ENCODE measurements around the gene RNF125. TPM values are rescaled to one million over a fixed set of nuclear protein-coding genes. Genes with fewer than 3 reads are reported as not detected.

The RNF125 gene
- total and polyA plus RNA-seq, 10 donors, result 1.8 to 12.9 (median 9.1) TPM

DNA sequence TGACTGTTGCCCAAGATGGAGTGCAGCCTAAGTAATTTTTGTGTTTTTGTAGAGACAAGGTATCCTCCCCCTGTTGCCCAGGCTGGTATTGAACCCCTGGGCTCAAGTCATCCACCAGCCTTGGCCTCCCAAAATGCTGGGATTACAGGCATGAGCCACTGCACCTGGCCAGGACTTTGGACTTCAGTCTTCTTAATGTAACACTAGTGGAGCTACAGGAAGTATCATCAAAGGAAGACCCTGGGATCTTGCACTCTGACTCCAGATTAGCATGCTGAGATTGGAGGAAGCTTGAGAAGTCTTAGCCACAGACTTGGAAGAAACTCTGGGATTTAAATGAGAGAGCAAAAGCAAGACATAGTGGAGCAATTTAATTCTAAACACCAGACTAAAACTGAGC lies 37.8 kb upstream of the RNF125 start:
- DNase-seq, result no peak
- no peaks in the 10 kb centered on the region for H3K27me3 ChIP-seq (replicated peaks in 1 of 7)
- no peak overlapping the region for H3K27ac ChIP-seq
- H3K4me1 ChIP-seq, result peaks cover 0 to 8% (median 0%) of the 10 kb centered on the region in 6 donors
- TF ChIP-seq, protein P1, sequence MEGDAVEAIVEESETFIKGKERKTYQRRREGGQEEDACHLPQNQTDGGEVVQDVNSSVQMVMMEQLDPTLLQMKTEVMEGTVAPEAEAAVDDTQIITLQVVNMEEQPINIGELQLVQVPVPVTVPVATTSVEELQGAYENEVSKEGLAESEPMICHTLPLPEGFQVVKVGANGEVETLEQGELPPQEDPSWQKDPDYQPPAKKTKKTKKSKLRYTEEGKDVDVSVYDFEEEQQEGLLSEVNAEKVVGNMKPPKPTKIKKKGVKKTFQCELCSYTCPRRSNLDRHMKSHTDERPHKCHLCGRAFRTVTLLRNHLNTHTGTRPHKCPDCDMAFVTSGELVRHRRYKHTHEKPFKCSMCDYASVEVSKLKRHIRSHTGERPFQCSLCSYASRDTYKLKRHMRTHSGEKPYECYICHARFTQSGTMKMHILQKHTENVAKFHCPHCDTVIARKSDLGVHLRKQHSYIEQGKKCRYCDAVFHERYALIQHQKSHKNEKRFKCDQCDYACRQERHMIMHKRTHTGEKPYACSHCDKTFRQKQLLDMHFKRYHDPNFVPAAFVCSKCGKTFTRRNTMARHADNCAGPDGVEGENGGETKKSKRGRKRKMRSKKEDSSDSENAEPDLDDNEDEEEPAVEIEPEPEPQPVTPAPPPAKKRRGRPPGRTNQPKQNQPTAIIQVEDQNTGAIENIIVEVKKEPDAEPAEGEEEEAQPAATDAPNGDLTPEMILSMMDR (IDR thresholded peaks at IDR 0.05 in 8 of 11, conservative IDR thresholded peaks at IDR 0.05 in 3 of 11), result no peak
- TF ChIP-seq POLR2A (IDR thresholded peaks at IDR 0.05), result no peak
- no peak for TF ChIP-seq POLR2AphosphoS5 (IDR thresholded peaks at IDR 0.05)
- no peaks in the 10 kb centered on the region for H3K36me3 ChIP-seq
- H3K9me3 ChIP-seq, result peaks cover 0 to 23% (median 16%) of the 10 kb centered on the region in 8 donors
- intact Hi-C loops (cut with DNase I; ENCODE audit: low total_unique reads), result no loop called here
- no peak overlapping the region for H3K4me3 ChIP-seq

DNA sequence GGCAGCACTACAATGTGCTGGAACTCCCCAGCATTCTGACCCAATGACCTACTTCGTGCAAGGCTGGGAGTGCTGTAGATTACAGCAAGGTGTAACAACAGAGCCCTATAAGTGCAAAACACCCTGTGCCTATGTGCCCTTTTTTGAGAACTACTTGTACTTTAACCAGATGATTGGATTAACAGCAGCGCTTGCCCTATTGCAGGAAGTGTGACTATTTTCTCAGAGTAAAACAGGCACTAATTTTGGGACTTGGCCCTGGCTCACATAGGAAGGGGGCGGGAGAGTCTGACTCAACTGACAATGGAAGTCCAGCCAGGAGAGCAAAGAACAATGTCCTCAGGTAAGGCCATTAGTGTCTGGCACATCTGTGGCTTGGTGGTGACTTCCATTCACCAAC lies 35.6 kb upstream of the RNF125 start:
- H3K36me3 ChIP-seq, result no peaks in the 10 kb centered on the region
- WGBS, 5 donors, result 66 to 93% (median 88%) methylated on average over 3 of the region's 3 CpGs
- peaks cover 0 to 17% (median 12%) of the 10 kb centered on the region in 8 donors for H3K9me3 ChIP-seq
- DNase-seq, result no peak
- intact Hi-C loops (cut with DNase I; ENCODE audit: low total_unique reads), result no loop called here
- TF ChIP-seq, protein P1 (IDR thresholded peaks at IDR 0.05 in 8 of 11, conservative IDR thresholded peaks at IDR 0.05 in 3 of 11), result no peak
- TF ChIP-seq POLR2AphosphoS5 (IDR thresholded peaks at IDR 0.05) (no peak), POLR2A (IDR thresholded peaks at IDR 0.05) (no peak)
- H3K27me3 ChIP-seq (replicated peaks in 1 of 7), result no peaks in the 10 kb centered on the region
- H3K4me1 ChIP-seq, result peaks cover 0 to 8% (median 0%) of the 10 kb centered on the region in 6 donors
- no peak overlapping the region for H3K27ac ChIP-seq
- no peak overlapping the region for H3K4me3 ChIP-seq

DNA sequence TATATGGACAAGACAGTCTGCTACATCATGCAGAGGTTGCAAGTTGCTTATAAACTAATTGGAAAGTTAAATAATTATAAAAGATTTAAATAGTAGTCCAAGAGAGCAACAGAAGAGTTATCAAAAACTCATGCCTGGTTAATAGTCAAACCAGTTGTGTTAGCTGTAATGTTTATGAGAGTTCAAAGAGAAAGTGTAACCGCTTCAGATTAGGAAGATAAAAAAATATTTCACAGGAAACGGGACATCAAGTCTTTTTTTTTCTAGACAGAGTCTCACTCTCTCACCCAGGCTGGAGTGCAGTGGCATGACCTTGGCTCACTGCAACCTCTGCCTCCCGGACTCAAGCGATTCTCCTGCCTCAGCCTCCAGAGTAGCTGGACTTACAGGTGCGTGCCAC lies 34.6 kb upstream of the RNF125 start:
- intact Hi-C loops (cut with DNase I; ENCODE audit: low total_unique reads), result no loop called here
- 61 to 75% (median 65%) methylated on average over 5 of the region's 5 CpGs for WGBS, 5 donors

DNA sequence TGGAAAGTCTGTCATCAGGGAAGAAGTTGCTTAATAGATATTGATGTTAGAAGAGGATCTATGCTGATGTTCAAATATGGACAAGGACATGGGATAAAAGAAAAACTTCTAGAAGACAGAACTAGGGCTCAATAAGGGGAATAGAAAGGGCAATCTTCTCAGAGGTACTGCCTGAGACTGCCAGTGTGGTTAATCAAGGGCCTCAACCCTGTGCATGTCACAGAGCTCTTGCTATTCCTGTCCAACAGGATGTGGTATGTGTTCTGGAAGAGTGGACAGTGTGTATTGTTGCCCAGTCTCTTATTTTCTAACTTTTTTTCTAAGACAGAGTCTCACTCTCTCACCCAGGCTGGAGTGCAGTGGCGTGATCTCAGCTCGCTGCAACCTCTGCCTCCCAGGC lies 27.8 kb upstream of the RNF125 start:
- intact Hi-C loops (cut with DNase I; ENCODE audit: low total_unique reads), result no loop called here
- no peak for TF ChIP-seq POLR2AphosphoS5 (IDR thresholded peaks at IDR 0.05)
- no peak for TF ChIP-seq POLR2A (IDR thresholded peaks at IDR 0.05)
- TF ChIP-seq, protein P1 (IDR thresholded peaks at IDR 0.05 in 8 of 11, conservative IDR thresholded peaks at IDR 0.05 in 3 of 11), result no peak

More for the DNA sequence above, 34.6 kb upstream of the RNF125 start:
- Histone ChIP-seq H3K27me3 (replicated peaks in 1 of 7) (no peaks in the 10 kb centered on the region), H3K4me3 (no peak overlapping the region), H3K4me1 (peaks cover 0 to 8% (median 0%) of the 10 kb centered on the region in 6 donors), H3K9me3 (peaks cover 0 to 8% (median 3%) of the 10 kb centered on the region in 8 donors), H3K27ac (no peak overlapping the region), H3K36me3 (no peaks in the 10 kb centered on the region)
- TF ChIP-seq, protein P1 (IDR thresholded peaks at IDR 0.05 in 8 of 11, conservative IDR thresholded peaks at IDR 0.05 in 3 of 11), result no peak
- TF ChIP-seq POLR2AphosphoS5 (IDR thresholded peaks at IDR 0.05) (no peak), POLR2A (IDR thresholded peaks at IDR 0.05) (no peak)
- no peak for DNase-seq

More for the DNA sequence above, 27.8 kb upstream of the RNF125 start:
- Histone ChIP-seq H3K27ac (no peak overlapping the region), H3K27me3 (replicated peaks in 1 of 7) (no peaks in the 10 kb centered on the region), H3K4me3 (no peak overlapping the region), H3K9me3 (no peaks in the 10 kb centered on the region), H3K4me1 (peaks cover 0 to 15% (median 0%) of the 10 kb centered on the region in 6 donors), H3K36me3 (no peaks in the 10 kb centered on the region)
- 61 to 87% (median 82%) methylated on average over 2 of the region's 2 CpGs for WGBS, 5 donors
- DNase-seq, result no peak
